Right atrium auricular region (tissue), 2 donors: ENCODE measurements around the gene KBTBD2. TPM values are rescaled to one million over a fixed set of nuclear protein-coding genes. Genes with fewer than 3 reads are reported as not detected.
"Not testable (repeated sequence)": the region's sequence is repeated elsewhere in the genome, so short reads cannot be mapped to it uniquely, and the experiment has no call there.

Source experiments
- DNase-seq: peaks from one replicate; pipeline ENCODE4 v3.0.0-alpha.2; 2019; ENCODE audit warnings: low spot score
- H3K27ac ChIP-seq, 2 donors: fragments of 200-600 bp; sonication (generic); 1 replicate in 1 of 2; 2 replicates in 1 of 2; pipeline ENCODE4 v1.5.1; 2016 to 2019
- H3K27me3 ChIP-seq, 2 donors: fragments of 200-600 bp; sonication (generic); one replicate each; pipeline versions ENCODE4 v1.5.1 to v1.6.0; 2017 to 2019
- H3K36me3 ChIP-seq: fragments of 200-600 bp; sonication (generic); one replicate; pipeline ENCODE4 v1.5.1; 2016
- H3K4me1 ChIP-seq, 2 donors: fragments of 200-600 bp; sonication (generic); one replicate each; pipeline versions ENCODE4 v1.5.1 to v1.6.0; 2017 to 2019
- H3K4me3 ChIP-seq, 2 donors: fragments of 200-600 bp; sonication (generic); 1 replicate in 1 of 2; 2 replicates in 1 of 2; pipeline ENCODE4 v1.5.1; 2017 to 2019; ENCODE audit warnings: mild to moderate bottlenecking in 1 of 2, moderate library complexity in 1 of 2
- H3K9me3 ChIP-seq, 2 donors: fragments of 200-600 bp; sonication (generic); one replicate each; pipeline ENCODE4 v1.5.1; 2019
- CTCF ChIP-seq, 2 donors: fragments of 200-600 bp; sonication (generic); IDR thresholded peaks; one replicate each; pipeline ENCODE4 v1.5.1; 2019; ENCODE audit warnings: antibody characterized with exemption in 2 of 2
- total RNA-seq, 2 donors: library from RNA; depleted of rRNA; stranded (reverse); fragments of >200 nt; gene quantifications; one replicate each; pipeline ENCODE4 v1.1.0, GENCODE V29; 2016

The KBTBD2 gene
- total RNA-seq, 2 donors from 2014 or later, result 22.4 to 26.0 TPM

GRCh38 chr7:32887395-32887794, 4.2 kb downstream of the KBTBD2 start:
- Histone ChIP-seq H3K27me3 (no peaks in the 10 kb centered on the region), H3K9me3 (no peaks in the 10 kb centered on the region), H3K4me3 (no peak overlapping the region), H3K4me1 (peaks cover 0 to 53% of the 10 kb centered on the region in 2 donors), H3K27ac (no peak overlapping the region), H3K36me3 (no peaks in the 10 kb centered on the region)
- TF ChIP-seq CTCF (IDR thresholded peaks at IDR 0.05), result no peak
- no peak for DNase-seq

- Histone ChIP-seq H3K4me1 (peaks cover 0 to 54% of the 10 kb centered on the region in 2 donors), H3K27ac (no peak overlapping the region), H3K36me3 (no peaks in the 10 kb centered on the region), H3K4me3 (no peak overlapping the region), H3K27me3 (no peaks in the 10 kb centered on the region), H3K9me3 (no peaks in the 10 kb centered on the region)
- no peak for TF ChIP-seq CTCF (IDR thresholded peaks at IDR 0.05)
- DNase-seq, result no peak
These were observed 10.2 kb downstream of the KBTBD2 start for GRCh38 chr7:32881074-32881982.

- TF ChIP-seq CTCF (IDR thresholded peaks at IDR 0.05), result no peak
- peaks cover 8% of the 10 kb centered on the region for H3K36me3 ChIP-seq
- H3K4me1 ChIP-seq, result peaks cover 0 to 46% of the 10 kb centered on the region in 2 donors
- H3K9me3 ChIP-seq, result no peaks in the 10 kb centered on the region
- no peak for DNase-seq
- no peaks in the 10 kb centered on the region for H3K27me3 ChIP-seq
- H3K27ac ChIP-seq, result peak overlapping the region in 1 of 2 donors; percentile 25
- H3K4me3 ChIP-seq, result no peak overlapping the region
These were observed 12.1 kb downstream of the KBTBD2 start for GRCh38 chr7:32879460-32879859.

- not testable (repeated sequence) for H3K27ac ChIP-seq, H3K4me3 ChIP-seq, DNase-seq, H3K9me3 ChIP-seq, H3K27me3 ChIP-seq
- H3K4me1 ChIP-seq, result peaks cover 0 to 41% of the 10 kb centered on the region in 2 donors
- H3K36me3 ChIP-seq, result peaks cover 20% of the 10 kb centered on the region
These were observed 13.5 kb downstream of the KBTBD2 start for GRCh38 chr7:32878023-32878422.

- H3K36me3 ChIP-seq, result peaks cover 33% of the 10 kb centered on the region
These were observed 19.1 kb downstream of the KBTBD2 start for GRCh38 chr7:32872421-32872820.

More at GRCh38 chr7:32872421-32872820, 19.1 kb downstream of the KBTBD2 start:
- Histone ChIP-seq H3K4me3 (no peak overlapping the region), H3K9me3 (no peaks in the 10 kb centered on the region), H3K27ac (no peak overlapping the region), H3K27me3 (no peaks in the 10 kb centered on the region), H3K4me1 (peaks cover 0 to 25% of the 10 kb centered on the region in 2 donors)
- DNase-seq, result no peak
- TF ChIP-seq CTCF (IDR thresholded peaks at IDR 0.05), result no peak
